NCI-H2081 treated with DMSO at 0.1 percent for 48 hours (cell line): ENCODE results near the gene LST1.

Experiments used
- DNase-seq: peaks from one replicate; lab custom pipeline; 2025; lab: John Stamatoyannopoulos, UW

Gene LST1

GRCh38 chr6:31559958-31560696, 25.9 kb upstream of the LST1 start:
- DNase-seq, result no peak

GRCh38 chr6:31560697-31561058, 25.4 kb upstream of the LST1 start:
- DNase-seq, result no peak

DNA sequence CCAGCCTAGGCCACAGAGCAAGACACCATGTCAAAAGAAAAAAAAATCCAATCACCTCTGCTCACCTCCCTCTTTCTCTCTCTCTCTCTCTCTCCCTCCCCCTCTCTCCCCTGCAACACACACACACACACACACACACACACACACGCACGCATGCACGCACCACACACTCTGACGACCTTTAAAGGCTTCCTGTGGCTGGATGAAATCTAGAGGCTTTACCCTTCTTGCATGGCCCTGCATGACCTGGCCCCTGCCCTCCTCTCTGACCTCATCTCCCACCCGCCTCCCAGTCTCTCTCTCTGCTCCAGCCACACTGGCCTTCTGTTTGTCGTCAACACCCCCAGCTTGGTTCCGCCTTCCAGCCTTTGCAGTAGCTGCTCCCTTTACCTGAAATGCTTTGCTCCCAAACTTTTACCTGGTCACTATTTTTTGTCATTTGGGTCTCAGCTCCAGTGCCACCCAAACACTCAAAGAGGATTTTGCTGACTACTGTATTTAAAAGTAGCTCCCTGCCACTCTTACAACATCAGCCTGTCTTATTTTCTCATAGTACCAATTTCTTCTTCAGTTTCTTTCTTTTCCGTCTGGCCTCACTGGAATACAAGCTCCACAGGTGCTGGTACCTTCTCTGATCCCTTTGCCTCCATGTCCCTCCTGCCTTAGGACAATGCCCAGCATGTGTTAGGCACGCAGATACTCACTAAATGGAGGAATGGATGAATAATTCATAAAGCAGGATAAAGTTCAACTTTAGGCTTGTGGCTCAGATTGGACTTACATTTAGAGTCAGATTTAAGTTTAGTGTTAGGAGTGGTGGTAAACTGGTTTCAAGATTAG, 18.3 kb upstream of the LST1 start:
- DNase-seq, result no peak

DNA sequence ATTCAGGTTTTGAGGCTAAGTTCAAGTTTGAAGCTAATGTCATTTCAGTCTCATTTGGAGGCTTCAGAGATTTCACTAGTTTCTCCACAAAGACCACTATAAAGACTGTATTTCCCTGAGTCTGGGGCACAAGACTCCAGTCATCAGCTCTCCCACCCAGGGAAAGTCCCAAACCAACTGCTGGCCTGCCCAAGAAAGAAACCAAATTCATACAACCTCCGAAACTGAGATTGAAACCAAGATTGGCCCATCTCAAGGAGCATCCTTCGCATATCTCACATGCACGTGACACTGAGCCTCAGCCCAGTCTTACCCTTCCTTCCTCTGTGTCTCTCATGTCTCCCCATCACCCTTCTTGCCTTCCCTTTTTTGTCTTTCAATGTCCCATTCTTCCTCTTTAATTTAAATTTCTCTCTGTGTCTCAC, 17.5 kb upstream of the LST1 start:
- DNase-seq, result no peak

GRCh38 chr6:31569861-31570536, 16.1 kb upstream of the LST1 start:
- DNase-seq, result no peak

- DNase-seq, result no peak
Observed at GRCh38 chr6:31572041-31572911, 13.8 kb upstream of the LST1 start, which contains the start of gene LTA. TSS of gene LTA (plus strand) at chr6:31572289. CDS start at chr6:31572743, 454 bp downstream.

DNA sequence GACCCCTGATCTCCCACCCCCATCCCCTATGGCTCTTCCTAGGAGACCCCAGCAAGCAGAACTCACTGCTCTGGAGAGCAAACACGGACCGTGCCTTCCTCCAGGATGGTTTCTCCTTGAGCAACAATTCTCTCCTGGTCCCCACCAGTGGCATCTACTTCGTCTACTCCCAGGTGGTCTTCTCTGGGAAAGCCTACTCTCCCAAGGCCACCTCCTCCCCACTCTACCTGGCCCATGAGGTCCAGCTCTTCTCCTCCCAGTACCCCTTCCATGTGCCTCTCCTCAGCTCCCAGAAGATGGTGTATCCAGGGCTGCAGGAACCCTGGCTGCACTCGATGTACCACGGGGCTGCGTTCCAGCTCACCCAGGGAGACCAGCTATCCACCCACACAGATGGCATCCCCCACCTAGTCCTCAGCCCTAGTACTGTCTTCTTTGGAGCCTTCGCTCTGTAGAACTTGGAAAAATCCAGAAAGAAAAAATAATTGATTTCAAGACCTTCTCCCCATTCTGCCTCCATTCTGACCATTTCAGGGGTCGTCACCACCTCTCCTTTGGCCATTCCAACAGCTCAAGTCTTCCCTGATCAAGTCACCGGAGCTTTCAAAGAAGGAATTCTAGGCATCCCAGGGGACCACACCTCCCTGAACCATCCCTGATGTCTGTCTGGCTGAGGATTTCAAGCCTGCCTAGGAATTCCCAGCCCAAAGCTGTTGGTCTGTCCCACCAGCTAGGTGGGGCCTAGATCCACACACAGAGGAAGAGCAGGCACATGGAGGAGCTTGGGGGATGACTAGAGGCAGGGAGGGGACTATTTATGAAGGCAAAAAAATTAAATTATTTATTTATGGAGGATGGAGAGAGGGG, 12.6 kb upstream of the LST1 start:
- DNase-seq, result no peak

- no peak for DNase-seq
Observed at GRCh38 chr6:31574106-31575061, 11.7 kb upstream of the LST1 start.

GRCh38 chr6:31575335-31575901, 10.7 kb upstream of the LST1 start, which contains the start of gene TNF:
TSS of gene TNF (plus strand) at chr6:31575565. CDS start at chr6:31575742, 177 bp downstream.
- DNase-seq, result no peak

DNA sequence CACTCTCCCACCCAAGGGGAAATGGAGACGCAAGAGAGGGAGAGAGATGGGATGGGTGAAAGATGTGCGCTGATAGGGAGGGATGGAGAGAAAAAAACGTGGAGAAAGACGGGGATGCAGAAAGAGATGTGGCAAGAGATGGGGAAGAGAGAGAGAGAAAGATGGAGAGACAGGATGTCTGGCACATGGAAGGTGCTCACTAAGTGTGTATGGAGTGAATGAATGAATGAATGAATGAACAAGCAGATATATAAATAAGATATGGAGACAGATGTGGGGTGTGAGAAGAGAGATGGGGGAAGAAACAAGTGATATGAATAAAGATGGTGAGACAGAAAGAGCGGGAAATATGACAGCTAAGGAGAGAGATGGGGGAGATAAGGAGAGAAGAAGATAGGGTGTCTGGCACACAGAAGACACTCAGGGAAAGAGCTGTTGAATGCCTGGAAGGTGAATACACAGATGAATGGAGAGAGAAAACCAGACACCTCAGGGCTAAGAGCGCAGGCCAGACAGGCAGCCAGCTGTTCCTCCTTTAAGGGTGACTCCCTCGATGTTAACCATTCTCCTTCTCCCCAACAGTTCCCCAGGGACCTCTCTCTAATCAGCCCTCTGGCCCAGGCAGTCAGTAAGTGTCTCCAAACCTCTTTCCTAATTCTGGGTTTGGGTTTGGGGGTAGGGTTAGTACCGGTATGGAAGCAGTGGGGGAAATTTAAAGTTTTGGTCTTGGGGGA, 10.0 kb upstream of the LST1 start:
- no peak for DNase-seq

GRCh38 chr6:31576897-31577578, 9.0 kb upstream of the LST1 start:
- no peak for DNase-seq

GRCh38 chr6:31577579-31577966, 8.5 kb upstream of the LST1 start:
- DNase-seq, result no peak

DNA sequence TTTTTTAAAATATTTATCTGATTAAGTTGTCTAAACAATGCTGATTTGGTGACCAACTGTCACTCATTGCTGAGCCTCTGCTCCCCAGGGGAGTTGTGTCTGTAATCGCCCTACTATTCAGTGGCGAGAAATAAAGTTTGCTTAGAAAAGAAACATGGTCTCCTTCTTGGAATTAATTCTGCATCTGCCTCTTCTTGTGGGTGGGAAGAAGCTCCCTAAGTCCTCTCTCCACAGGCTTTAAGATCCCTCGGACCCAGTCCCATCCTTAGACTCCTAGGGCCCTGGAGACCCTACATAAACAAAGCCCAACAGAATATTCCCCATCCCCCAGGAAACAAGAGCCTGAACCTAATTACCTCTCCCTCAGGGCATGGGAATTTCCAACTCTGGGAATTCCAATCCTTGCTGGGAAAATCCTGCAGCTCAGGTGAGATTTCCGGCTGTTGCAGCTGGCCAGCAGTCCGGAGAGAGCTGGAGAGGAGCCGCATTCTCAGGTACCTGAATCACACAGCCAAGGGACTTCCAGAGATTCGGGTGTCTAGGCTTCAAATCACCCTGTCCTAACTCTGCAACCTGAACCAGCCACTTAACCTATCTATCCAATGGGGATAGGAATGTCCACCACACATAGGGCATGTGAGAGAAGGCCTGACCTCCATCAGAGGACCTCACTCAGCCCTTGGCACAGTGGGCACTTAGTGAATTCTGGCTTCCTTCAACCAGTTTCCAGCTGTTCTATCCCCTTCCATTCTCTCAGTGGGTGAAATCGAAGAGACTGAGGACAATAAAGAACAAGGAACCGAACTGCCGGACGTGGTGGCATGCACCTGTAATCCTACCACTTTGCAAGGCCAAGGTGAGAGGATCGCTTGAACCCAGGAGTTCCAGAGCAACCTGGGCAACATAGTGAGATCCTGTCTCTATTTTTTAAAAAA, 7.6 kb upstream of the LST1 start:
- DNase-seq, result no peak

DNA sequence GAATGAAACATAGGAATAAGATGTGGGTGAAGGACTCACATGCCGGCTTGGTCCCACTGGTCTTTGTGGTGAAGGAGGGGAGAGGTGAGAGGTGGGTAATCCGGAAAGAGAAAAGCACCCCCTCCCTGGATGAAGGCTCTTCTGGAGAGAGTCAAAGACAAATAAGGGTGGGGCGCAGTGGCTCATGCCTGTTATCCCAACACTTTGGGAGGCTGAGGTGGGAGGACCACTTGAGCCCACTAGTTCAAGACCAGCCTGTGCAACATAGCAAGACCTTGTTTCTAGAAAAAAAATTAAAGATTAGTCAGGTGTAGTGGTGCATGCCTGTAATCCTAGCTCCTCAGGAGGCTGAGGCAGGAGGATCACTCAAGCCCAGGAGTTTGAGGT, 7.0 kb upstream of the LST1 start:
- no peak for DNase-seq

- DNase-seq, result no peak
Observed at GRCh38 chr6:31579546-31580437, 6.3 kb upstream of the LST1 start.

DNA sequence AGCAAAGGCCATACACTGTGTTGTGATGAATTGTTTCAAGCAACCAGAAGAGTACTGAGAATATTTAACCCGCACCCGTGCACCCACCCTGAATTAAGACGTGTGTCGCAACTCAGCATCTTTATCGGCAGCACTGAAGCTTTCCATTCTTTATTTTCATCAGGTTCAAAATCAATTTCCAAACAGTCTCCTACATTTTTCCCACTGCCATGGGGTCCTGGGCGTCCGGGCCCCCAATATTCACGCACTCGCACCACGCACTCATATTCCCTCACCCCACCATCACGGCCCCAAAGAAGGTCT, 5.7 kb upstream of the LST1 start:
- DNase-seq, result no peak
